Astrocyte (in vitro differentiated cells and primary cell): ENCODE results near the gene ABTB2.

ENCODE experiments used
- EZH2 ChIP-seq: IDR thresholded peaks from 2 replicates; pipeline ENCODE4 v1.6.1; 2012; ENCODE audit warnings: mild to moderate bottlenecking, low read length, inconsistent platforms; ENCODE audit not compliant: insufficient read depth
- TF ChIP-seq, protein P1 (sequence below): IDR thresholded peaks from 2 replicates; pipeline ENCODE4 v1.5.1; 2011; ENCODE audit warnings: low read depth, mild to moderate bottlenecking, inconsistent platforms, low read length, moderate library complexity; ENCODE audit not compliant: insufficient read depth

DNA sequence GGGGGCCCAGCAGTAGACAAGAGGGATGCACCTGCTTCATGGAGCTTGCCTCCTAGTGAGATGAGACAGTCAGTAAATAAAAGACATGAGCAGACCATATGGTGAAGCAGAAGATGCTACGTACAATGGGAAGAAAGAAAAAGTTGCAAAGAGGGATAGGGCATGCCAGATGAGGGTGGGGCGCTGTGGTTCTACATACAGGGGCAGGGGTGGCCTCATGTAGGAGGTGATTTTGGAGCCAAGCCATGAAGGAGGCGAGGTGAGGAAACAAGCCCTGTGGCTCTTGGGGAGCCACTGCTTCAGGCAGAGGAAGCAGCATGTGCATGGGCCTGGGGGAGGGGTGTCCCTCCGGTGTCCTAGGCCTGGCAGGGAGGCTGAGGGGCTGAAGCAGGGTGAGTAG lies 237.2 kb downstream of the ABTB2 start:
- TF ChIP-seq, protein P1, sequence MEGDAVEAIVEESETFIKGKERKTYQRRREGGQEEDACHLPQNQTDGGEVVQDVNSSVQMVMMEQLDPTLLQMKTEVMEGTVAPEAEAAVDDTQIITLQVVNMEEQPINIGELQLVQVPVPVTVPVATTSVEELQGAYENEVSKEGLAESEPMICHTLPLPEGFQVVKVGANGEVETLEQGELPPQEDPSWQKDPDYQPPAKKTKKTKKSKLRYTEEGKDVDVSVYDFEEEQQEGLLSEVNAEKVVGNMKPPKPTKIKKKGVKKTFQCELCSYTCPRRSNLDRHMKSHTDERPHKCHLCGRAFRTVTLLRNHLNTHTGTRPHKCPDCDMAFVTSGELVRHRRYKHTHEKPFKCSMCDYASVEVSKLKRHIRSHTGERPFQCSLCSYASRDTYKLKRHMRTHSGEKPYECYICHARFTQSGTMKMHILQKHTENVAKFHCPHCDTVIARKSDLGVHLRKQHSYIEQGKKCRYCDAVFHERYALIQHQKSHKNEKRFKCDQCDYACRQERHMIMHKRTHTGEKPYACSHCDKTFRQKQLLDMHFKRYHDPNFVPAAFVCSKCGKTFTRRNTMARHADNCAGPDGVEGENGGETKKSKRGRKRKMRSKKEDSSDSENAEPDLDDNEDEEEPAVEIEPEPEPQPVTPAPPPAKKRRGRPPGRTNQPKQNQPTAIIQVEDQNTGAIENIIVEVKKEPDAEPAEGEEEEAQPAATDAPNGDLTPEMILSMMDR = no peak
- no peak for TF ChIP-seq EZH2
